ENCODE results near the gene GCM1. TPM values are rescaled to one million over a fixed set of nuclear protein-coding genes. Genes with fewer than 3 reads are reported as not detected.
"Not testable (repeated sequence)": the region's sequence is repeated elsewhere in the genome, so short reads cannot be mapped to it uniquely, and the experiment has no call there.

GCM1 gene
- polyA plus RNA-seq, 1 donor from 2014 or later = not detected

DNA sequence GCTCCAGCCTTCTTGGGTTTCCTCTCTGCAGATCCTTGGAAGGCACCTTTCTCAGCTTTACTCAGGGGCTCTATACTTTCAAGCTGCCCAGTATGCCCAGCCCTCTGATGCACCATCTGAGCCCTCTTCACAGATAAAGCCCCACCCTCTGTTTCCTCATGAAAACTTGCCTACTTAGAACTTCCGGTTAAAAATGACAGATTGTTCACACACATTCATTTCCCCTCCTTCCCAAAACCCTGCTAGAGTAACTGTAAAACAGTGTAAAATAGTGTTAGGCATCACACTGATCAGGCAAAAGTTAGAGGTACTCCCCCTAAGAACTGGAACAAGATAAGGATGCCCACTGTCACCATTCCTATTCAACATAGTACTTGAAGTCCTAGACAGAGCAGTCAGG is 14.0 kb upstream of the GCM1 start:
- no peaks in the 10 kb centered on the region for H3F3A ChIP-seq (ENCODE audit: insufficient read depth, low read length, poor library complexity, severe bottlenecking)
- H3K9ac ChIP-seq (ENCODE audit: low read length) = no peak overlapping the region
- TF ChIP-seq POLR2AphosphoS5 (IDR thresholded peaks at IDR 0.05) (no peak), SMC3 (conservative IDR thresholded peaks at IDR 0.05; ENCODE audit: poor library complexity) (no peak)
- no peaks in the 10 kb centered on the region for H3K9me3 ChIP-seq (ENCODE audit: low read length)
- no peaks in the 10 kb centered on the region for H3K36me3 ChIP-seq (ENCODE audit: insufficient read depth, low read length)
- no peak overlapping the region for H2AFZ ChIP-seq (ENCODE audit: low read depth, low read length)
- H3K27ac ChIP-seq (ENCODE audit: low read length) = no peak overlapping the region
- no peaks in the 10 kb centered on the region for H3K9me2 ChIP-seq (ENCODE audit: insufficient read depth, low read length)
- no peaks in the 10 kb centered on the region for H3K27me3 ChIP-seq (ENCODE audit: insufficient read depth, low read depth, low read length)
- H4K20me1 ChIP-seq (ENCODE audit: insufficient read depth) = no peaks in the 10 kb centered on the region
- H3K4me3 ChIP-seq (ENCODE audit: low read length) = no peak overlapping the region
- H3K4me2 ChIP-seq (ENCODE audit: low read length) = no peak overlapping the region
- H3K79me2 ChIP-seq (replicated peaks; ENCODE audit: insufficient read depth, low read length) = no peaks in the 10 kb centered on the region

DNA sequence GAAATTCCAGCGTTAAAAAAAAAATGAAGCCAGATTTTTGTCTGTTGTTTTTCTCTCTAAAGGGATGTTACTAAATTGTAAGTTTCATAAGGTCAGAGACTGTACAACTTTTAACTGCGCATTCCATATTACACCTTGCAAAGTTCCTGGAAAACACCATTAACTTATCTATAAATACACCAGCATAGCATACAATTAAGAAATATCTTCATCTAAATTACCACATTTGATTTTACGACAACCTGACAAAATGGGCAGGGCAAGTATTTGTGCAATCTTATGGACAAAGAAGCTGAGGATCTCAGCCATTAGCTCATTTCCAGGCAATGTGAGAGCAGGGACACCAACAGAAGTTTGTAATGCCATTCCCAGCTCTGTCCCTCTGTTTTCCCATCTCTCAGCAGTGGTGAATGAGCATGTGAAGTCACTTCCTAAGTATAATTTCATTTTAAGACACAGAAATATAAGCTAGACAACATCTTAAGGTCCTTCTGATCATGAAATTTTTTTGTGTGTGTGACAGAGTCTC is 12.9 kb upstream of the GCM1 start:
- Histone ChIP-seq H2AFZ (ENCODE audit: low read depth, low read length) (no peak overlapping the region), H3K27ac (ENCODE audit: low read length) (no peak overlapping the region), H3F3A (ENCODE audit: insufficient read depth, low read length, poor library complexity, severe bottlenecking) (no peaks in the 10 kb centered on the region), H3K9me2 (ENCODE audit: insufficient read depth, low read length) (no peaks in the 10 kb centered on the region), H3K79me2 (replicated peaks; ENCODE audit: insufficient read depth, low read length) (no peaks in the 10 kb centered on the region), H4K20me1 (ENCODE audit: insufficient read depth) (no peaks in the 10 kb centered on the region), H3K27me3 (ENCODE audit: insufficient read depth, low read depth, low read length) (no peaks in the 10 kb centered on the region), H3K9ac (ENCODE audit: low read length) (no peak overlapping the region), H3K36me3 (ENCODE audit: insufficient read depth, low read length) (no peaks in the 10 kb centered on the region), H3K4me3 (ENCODE audit: low read length) (no peak overlapping the region), H3K9me3 (ENCODE audit: low read length) (no peaks in the 10 kb centered on the region), H3K4me2 (ENCODE audit: low read length) (no peak overlapping the region)
- TF ChIP-seq TAF1 (IDR thresholded peaks at IDR 0.05; ENCODE audit: low read depth) (no peak), MXI1 (conservative IDR thresholded peaks at IDR 0.05; ENCODE audit: poor library complexity, severe bottlenecking) (no peak), RAD21 (conservative IDR thresholded peaks at IDR 0.05) (no peak), EP300 (conservative IDR thresholded peaks at IDR 0.05; ENCODE audit: poor library complexity, severe bottlenecking) (no peak)

DNA sequence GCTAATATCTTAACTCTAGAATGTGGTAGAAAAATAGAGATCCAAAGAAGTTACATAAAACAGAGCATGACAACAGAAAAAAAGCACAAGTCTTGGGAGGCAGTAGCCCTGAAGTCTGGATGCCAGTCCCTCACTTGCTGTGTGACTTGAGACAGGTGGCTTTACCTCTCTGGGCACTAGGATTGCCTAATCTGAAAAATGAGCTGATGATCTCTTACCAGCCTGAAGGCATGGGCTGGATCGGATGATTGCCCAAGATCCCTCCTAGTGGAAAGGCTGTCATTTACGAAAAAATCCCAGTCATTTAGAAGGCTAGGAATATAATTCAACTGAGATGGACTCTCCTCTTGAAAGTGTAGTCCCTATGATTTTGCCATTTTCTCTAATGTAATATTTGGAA is 10.9 kb upstream of the GCM1 start:
- no peaks in the 10 kb centered on the region for H3K79me2 ChIP-seq (replicated peaks; ENCODE audit: insufficient read depth, low read length)
- no peaks in the 10 kb centered on the region for H3F3A ChIP-seq (ENCODE audit: insufficient read depth, low read length, poor library complexity, severe bottlenecking)
- H3K27ac ChIP-seq (ENCODE audit: low read length) = no peak overlapping the region
- H3K9ac ChIP-seq (ENCODE audit: low read length) = no peak overlapping the region
- H2AFZ ChIP-seq (ENCODE audit: low read depth, low read length) = no peak overlapping the region
- H3K27me3 ChIP-seq (ENCODE audit: insufficient read depth, low read depth, low read length) = no peaks in the 10 kb centered on the region
- no peak overlapping the region for H3K4me3 ChIP-seq (ENCODE audit: low read length)
- H3K36me3 ChIP-seq (ENCODE audit: insufficient read depth, low read length) = no peaks in the 10 kb centered on the region
- no peak overlapping the region for H3K4me2 ChIP-seq (ENCODE audit: low read length)
- no peaks in the 10 kb centered on the region for H4K20me1 ChIP-seq (ENCODE audit: insufficient read depth)
- no peaks in the 10 kb centered on the region for H3K9me2 ChIP-seq (ENCODE audit: insufficient read depth, low read length)
- H3K9me3 ChIP-seq (ENCODE audit: low read length) = no peaks in the 10 kb centered on the region
- TF ChIP-seq RAD21 (conservative IDR thresholded peaks at IDR 0.05) (no peak), SMC3 (conservative IDR thresholded peaks at IDR 0.05; ENCODE audit: poor library complexity) (no peak), POLR2AphosphoS5 (IDR thresholded peaks at IDR 0.05) (no peak), MXI1 (conservative IDR thresholded peaks at IDR 0.05; ENCODE audit: poor library complexity, severe bottlenecking) (no peak), EP300 (conservative IDR thresholded peaks at IDR 0.05; ENCODE audit: poor library complexity, severe bottlenecking) (no peak), EZH2 (IDR thresholded peaks at IDR 0.05; ENCODE audit: borderline replicate concordance, insufficient read depth, low read length, poor library complexity, severe bottlenecking) (no peak), TAF1 (IDR thresholded peaks at IDR 0.05; ENCODE audit: low read depth) (no peak)
- TF ChIP-seq, protein P1, sequence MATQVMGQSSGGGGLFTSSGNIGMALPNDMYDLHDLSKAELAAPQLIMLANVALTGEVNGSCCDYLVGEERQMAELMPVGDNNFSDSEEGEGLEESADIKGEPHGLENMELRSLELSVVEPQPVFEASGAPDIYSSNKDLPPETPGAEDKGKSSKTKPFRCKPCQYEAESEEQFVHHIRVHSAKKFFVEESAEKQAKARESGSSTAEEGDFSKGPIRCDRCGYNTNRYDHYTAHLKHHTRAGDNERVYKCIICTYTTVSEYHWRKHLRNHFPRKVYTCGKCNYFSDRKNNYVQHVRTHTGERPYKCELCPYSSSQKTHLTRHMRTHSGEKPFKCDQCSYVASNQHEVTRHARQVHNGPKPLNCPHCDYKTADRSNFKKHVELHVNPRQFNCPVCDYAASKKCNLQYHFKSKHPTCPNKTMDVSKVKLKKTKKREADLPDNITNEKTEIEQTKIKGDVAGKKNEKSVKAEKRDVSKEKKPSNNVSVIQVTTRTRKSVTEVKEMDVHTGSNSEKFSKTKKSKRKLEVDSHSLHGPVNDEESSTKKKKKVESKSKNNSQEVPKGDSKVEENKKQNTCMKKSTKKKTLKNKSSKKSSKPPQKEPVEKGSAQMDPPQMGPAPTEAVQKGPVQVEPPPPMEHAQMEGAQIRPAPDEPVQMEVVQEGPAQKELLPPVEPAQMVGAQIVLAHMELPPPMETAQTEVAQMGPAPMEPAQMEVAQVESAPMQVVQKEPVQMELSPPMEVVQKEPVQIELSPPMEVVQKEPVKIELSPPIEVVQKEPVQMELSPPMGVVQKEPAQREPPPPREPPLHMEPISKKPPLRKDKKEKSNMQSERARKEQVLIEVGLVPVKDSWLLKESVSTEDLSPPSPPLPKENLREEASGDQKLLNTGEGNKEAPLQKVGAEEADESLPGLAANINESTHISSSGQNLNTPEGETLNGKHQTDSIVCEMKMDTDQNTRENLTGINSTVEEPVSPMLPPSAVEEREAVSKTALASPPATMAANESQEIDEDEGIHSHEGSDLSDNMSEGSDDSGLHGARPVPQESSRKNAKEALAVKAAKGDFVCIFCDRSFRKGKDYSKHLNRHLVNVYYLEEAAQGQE (IDR thresholded peaks at IDR 0.05; ENCODE audit: borderline replicate concordance) = no peak

DNA sequence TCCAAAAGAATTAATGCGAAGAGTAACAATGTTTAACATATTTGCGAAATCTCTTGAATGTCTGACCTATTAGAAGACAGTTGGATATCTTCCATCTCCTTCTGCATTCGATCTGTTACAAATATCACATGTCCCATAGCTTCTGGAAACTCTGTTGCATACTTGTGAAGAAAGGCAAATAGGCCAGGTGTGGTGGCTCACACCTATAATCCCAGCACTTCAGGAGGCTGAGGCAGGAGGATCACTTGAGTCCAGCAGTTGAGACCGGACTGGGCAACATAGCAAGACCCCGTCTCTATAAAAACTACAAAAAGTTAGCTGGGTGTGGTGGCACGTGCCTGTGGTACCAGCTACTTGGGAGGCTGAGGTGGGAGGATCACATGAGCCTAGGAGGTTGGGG is 9.4 kb upstream of the GCM1 start:
- H3K9ac ChIP-seq (ENCODE audit: low read length); H3K9me2 ChIP-seq (ENCODE audit: insufficient read depth, low read length); H3K36me3 ChIP-seq (ENCODE audit: insufficient read depth, low read length); H3K4me2 ChIP-seq (ENCODE audit: low read length); H2AFZ ChIP-seq (ENCODE audit: low read depth, low read length); H3K27me3 ChIP-seq (ENCODE audit: insufficient read depth, low read depth, low read length); H3K79me2 ChIP-seq (replicated peaks; ENCODE audit: insufficient read depth, low read length); H3K9me3 ChIP-seq (ENCODE audit: low read length); H3K27ac ChIP-seq (ENCODE audit: low read length); H3K4me3 ChIP-seq (ENCODE audit: low read length); H3F3A ChIP-seq (ENCODE audit: insufficient read depth, low read length, poor library complexity, severe bottlenecking); H4K20me1 ChIP-seq (ENCODE audit: insufficient read depth): not testable (repeated sequence)

DNA sequence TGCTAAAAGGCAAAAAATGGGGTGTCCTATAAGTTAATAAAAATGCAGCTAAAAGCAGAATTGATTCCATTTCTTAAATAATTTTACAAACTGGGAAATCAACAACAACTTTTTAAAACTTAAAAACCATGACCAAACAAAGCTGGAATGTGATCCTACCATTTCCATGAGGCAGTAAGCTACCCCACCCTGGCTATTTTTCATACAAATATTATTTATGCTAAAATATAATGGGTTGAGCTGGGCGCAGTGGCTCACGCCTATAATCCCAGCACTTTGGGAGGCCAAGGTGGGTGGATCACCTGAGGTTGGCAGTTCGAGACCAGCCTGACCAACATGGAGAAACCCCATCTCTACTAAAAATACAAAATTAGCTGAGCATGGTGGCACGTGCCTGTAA is 6.6 kb upstream of the GCM1 start:
- not testable (repeated sequence) for H3K9ac ChIP-seq (ENCODE audit: low read length); H3F3A ChIP-seq (ENCODE audit: insufficient read depth, low read length, poor library complexity, severe bottlenecking); H3K9me3 ChIP-seq (ENCODE audit: low read length); H3K4me2 ChIP-seq (ENCODE audit: low read length); H3K27ac ChIP-seq (ENCODE audit: low read length); H3K27me3 ChIP-seq (ENCODE audit: insufficient read depth, low read depth, low read length); H3K4me3 ChIP-seq (ENCODE audit: low read length); H3K9me2 ChIP-seq (ENCODE audit: insufficient read depth, low read length); H3K36me3 ChIP-seq (ENCODE audit: insufficient read depth, low read length); H4K20me1 ChIP-seq (ENCODE audit: insufficient read depth); H3K79me2 ChIP-seq (replicated peaks; ENCODE audit: insufficient read depth, low read length); H2AFZ ChIP-seq (ENCODE audit: low read depth, low read length)
